HepG2 (cell line): Measurements from ENCODE around the gene GLB1L. TPM values are rescaled to one million over a fixed set of nuclear protein-coding genes. Genes with fewer than 3 reads are reported as not detected.

Experiments
- ATF7 ChIP-seq, 2 experiments: fragments of 450-650 bp in 1 of 2; sonication (generic) in 1 of 2; formaldehyde crosslinking in 1 of 2; IDR thresholded peaks; 2 replicates each; pipeline versions ENCODE4 v1.4.0 to v1.6.1; 2016 to 2020; ENCODE audit warnings: antibody characterized with exemption in 1 of 2, mild to moderate bottlenecking in 1 of 2, missing genetic modification reagents in 1 of 2
- CCAR2 ChIP-seq: fragments of 200-400 bp; formaldehyde crosslinking; optimal IDR thresholded peaks from 2 replicates; pipeline ENCODE3; 2018; ENCODE audit warnings: low read depth, mild to moderate bottlenecking, low read length, moderate library complexity
- RBFOX2 ChIP-seq: fragments of 200-400 bp; formaldehyde crosslinking; IDR thresholded peaks from 2 replicates; pipeline ENCODE4 v1.6.1; 2017; ENCODE audit warnings: low read depth, mild to moderate bottlenecking, low read length
- SALL1 ChIP-seq: sonication (generic); formaldehyde crosslinking; IDR thresholded peaks from 2 replicates; pipeline ENCODE4 v1.8.0; 2022; ENCODE audit warnings: mild to moderate bottlenecking, missing genetic modification reagents
- SRSF9 ChIP-seq: fragments of 200-400 bp; formaldehyde crosslinking; IDR thresholded peaks from 2 replicates; pipeline ENCODE4 v1.6.1; 2018; ENCODE audit warnings: borderline replicate concordance, mild to moderate bottlenecking, low read depth, low read length; ENCODE audit not compliant: insufficient read depth, poor library complexity, severe bottlenecking
- ZNF276 ChIP-seq: sonication (generic); formaldehyde crosslinking; IDR thresholded peaks from 2 replicates; pipeline ENCODE4 v1.4.0; 2020; ENCODE audit warnings: mild to moderate bottlenecking, low read depth, missing genetic modification reagents
- ZNF318 ChIP-seq: sonication (generic); formaldehyde crosslinking; IDR thresholded peaks from 2 replicates; pipeline ENCODE4 v1.4.0; 2020; ENCODE audit warnings: mild to moderate bottlenecking, missing genetic modification reagents
- ZNF577 ChIP-seq: sonication (generic); formaldehyde crosslinking; IDR thresholded peaks from 2 replicates; pipeline ENCODE4 v1.4.0; 2020; ENCODE audit warnings: mild to moderate bottlenecking, low read depth, missing genetic modification reagents, borderline replicate concordance
- ZNF678 ChIP-seq: sonication (generic); formaldehyde crosslinking; IDR thresholded peaks from 2 replicates; pipeline ENCODE4 v1.4.0; 2020; ENCODE audit warnings: mild to moderate bottlenecking, missing genetic modification reagents
- ZNF709 ChIP-seq: sonication (generic); formaldehyde crosslinking; IDR thresholded peaks from 2 replicates; pipeline ENCODE4 v1.5.0; 2020; ENCODE audit warnings: mild to moderate bottlenecking, missing genetic modification reagents
- polyA plus RNA-seq, 8 experiments: library from polyadenylated mRNA; depleted of rRNA in 3 of 8; stranded (reverse) in 7 of 8; unstranded in 1 of 8; fragments of >200 nt; fragmentation: Illumina TruSeq in 4 of 8; extraction: Trizol in 4 of 8; gene quantifications; 2 replicates each; pipeline versions ENCODE4 v1.2.1 to v1.2.3, GENCODE V29; 2011 to 2016; ENCODE audit warnings: low read depth in 4 of 8, missing spikeins in 1 of 8, mixed read lengths in 1 of 8; ENCODE audit not compliant: insufficient read depth in 1 of 8
- total RNA-seq, 5 experiments: library from RNA; depleted of rRNA; stranded (reverse); fragments of >200 nt; fragmentation: Illumina TruSeq; extraction: Trizol; gene quantifications; 2 replicates each; pipeline ENCODE4 v1.2.3, GENCODE V29; 2016; ENCODE audit warnings: low read depth in 1 of 5

Gene GLB1L
- total and polyA plus RNA-seq, 2 of the 13 experiments (the other 11 are each of a cell fraction or from before 2014, with no cell fraction given) = 6.8 to 7.3 TPM

DNA sequence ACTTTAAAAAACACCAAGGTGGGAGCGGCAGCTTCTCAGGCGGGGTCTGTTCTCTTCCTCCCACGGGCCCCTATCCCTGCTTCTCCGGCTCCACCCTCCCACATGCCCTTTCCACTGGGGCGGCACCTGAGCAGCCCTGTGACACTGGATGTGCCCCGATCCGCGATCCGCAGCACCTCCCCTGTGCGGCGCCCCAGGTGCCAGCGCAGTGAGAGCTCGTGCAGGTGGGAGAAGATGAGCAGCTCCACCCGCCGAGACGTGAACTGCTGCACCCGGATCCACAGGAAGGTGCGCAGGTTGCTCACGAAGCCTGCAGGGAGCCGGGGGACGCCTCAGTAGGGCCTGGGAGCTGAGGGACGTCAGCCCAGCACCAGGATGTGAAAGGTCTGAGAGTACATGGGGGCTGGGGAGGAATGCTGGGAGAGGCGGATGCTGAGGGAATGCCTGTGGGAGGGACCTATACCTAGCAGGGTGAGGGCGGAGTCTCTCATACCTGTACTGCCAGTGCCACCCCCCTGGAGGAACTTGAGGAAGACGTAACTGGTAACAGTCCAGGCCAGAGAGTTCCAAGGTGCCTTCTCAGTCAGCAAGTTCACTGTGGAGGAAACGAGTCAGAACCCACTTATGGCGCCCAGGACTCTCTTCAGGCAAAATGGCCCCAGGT, 29.2 kb downstream of the GLB1L start (continued):
- TF ChIP-seq ZNF276 (CRISPR knock-in tag) (peak; percentile 55; the same call in 1 of the 2 replicates), ZNF678 (no peak), ZNF709 (0 out of 2 replicates have a peak, but pooled peaks have one; percentile 34), SRSF9 (no peak), CCAR2 (no peak), ATF7 (IDR thresholded peaks at IDR 0.05) (no peak), ATF7 (CRISPR knock-in tag; IDR thresholded peaks at IDR 0.05) (no peak), ZNF318 (CRISPR knock-in tag) (0 out of 2 replicates have a peak, but pooled peaks have one; percentile 42), SALL1 (0 out of 2 replicates have a peak, but pooled peaks have one; percentile 23), RBFOX2 (peak; percentile 74), ZNF577 (CRISPR knock-in tag) (no peak)
